ENCODE data around the gene CACNA2D3. TPM values are rescaled to one million over a fixed set of nuclear protein-coding genes. Genes with fewer than 3 reads are reported as not detected.
"Not testable (repeated sequence)": the region's sequence is repeated elsewhere in the genome, so short reads cannot be mapped to it uniquely, and the experiment has no call there.

CACNA2D3 gene
- total RNA-seq, 1 donor from 2014 or later = 2.5 TPM

DNA sequence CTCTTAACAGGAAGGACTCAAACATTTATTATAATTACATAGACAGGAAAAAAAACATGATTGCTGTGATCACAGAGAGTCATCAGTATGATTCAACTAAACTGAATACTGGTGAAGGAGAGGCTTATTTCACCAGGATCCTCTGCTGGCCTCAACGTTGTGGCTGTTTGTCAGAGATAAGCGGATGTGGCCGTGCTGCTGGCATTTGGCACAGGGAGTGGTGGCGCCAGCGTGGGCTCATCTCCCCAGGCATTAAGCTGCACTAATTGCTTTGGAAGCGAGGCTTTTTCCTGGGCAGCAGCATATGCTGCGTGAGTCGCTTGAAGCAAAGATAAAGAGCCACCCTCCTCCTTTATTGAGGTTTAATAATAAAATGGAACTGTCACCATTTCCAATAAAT, 498.8 kb downstream of the CACNA2D3 start:
- Mint-ChIP-seq H3K4me3 (no peak overlapping the region), H3K27ac (no peak overlapping the region), H3K36me3 (no peaks in the 10 kb centered on the region), H3K4me1 (ENCODE audit: unreplicated experiment) (peaks cover 21% of the 10 kb centered on the region), H3K9me3 (peaks cover 4% of the 10 kb centered on the region), H3K27me3 (peaks cover 37% of the 10 kb centered on the region)
- no peak for DNase-seq (ENCODE audit: extremely low spot score, unreplicated experiment)
- TF ChIP-seq, protein P1, sequence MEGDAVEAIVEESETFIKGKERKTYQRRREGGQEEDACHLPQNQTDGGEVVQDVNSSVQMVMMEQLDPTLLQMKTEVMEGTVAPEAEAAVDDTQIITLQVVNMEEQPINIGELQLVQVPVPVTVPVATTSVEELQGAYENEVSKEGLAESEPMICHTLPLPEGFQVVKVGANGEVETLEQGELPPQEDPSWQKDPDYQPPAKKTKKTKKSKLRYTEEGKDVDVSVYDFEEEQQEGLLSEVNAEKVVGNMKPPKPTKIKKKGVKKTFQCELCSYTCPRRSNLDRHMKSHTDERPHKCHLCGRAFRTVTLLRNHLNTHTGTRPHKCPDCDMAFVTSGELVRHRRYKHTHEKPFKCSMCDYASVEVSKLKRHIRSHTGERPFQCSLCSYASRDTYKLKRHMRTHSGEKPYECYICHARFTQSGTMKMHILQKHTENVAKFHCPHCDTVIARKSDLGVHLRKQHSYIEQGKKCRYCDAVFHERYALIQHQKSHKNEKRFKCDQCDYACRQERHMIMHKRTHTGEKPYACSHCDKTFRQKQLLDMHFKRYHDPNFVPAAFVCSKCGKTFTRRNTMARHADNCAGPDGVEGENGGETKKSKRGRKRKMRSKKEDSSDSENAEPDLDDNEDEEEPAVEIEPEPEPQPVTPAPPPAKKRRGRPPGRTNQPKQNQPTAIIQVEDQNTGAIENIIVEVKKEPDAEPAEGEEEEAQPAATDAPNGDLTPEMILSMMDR (conservative IDR thresholded peaks at IDR 0.05) = no peak

DNA sequence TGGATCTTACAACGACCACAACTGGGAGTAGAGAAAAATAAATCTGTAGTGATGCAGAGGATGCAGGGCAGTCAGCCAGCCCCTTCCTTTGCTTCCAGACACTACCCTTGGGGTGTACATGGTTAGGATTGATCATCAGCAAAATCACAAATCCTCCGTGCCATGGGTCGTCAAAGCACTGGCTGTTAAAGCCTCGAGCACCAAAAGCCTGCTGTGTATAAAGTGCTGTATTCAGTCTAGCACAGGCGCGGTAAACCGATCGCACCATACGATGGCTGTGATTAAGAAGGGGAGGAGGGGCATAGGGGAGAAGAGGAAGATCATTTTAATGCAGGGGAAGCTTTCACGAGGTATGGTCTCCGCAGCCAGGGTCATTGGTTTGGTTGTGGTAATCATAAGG, 500.3 kb downstream of the CACNA2D3 start:
- peaks cover 11% of the 10 kb centered on the region for H3K9me3 Mint-ChIP-seq
- H3K36me3 Mint-ChIP-seq = no peaks in the 10 kb centered on the region
- TF ChIP-seq, protein P1 (conservative IDR thresholded peaks at IDR 0.05) = no peak
- no peak for DNase-seq (ENCODE audit: extremely low spot score, unreplicated experiment)
- no peak overlapping the region for H3K4me3 Mint-ChIP-seq
- H3K27me3 Mint-ChIP-seq = peaks cover 38% of the 10 kb centered on the region
- no peak overlapping the region for H3K27ac Mint-ChIP-seq
- H3K4me1 Mint-ChIP-seq (ENCODE audit: unreplicated experiment) = peaks cover 21% of the 10 kb centered on the region

DNA sequence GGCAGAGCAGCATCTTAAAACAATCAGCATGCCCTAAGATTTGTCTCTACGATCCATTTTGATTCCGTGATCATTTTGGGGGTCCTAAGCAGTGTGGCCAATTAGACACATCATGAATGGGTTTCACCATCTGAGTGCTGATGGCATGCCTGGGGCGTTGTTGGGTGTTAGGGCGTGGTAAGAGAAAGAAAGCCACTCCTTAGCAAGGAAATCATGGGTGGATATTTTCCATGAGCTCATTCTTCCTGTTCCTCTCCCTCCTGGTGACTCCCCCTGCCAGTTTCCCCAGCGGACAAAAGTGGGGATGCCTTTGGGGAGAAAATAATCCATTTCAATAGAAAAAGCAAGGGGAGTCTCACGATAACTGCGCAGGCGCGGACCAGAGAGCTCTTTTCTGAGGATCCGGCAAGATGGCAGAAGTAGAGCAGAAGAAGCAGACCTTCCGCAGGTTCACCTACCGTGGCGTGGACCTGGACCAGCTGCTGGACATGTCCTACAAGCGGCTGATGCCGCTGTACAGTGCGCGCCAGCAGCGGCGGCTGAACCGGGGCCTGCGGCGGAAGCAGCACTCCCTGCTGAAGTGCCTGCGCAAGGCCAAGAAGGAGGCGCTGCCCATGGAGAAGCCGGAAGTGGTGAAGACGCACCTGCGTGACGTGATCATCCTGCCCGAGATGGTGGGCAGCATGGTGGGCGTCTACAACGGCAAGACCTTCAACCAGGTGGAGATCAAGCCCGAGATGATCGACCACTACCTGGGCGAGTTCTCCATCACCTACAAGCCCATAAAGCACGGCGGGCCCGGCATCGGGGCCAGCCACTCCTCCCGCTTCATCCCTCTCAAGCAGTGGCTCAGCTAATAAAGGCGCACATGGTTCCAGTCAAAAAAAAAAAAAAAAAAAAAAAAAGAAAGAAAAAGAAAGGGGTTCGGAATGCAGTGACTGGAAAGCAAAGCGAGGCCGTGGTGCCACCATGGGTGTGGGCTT, 503.7 kb downstream of the CACNA2D3 start:
- H3K27me3 Mint-ChIP-seq = peaks cover 44% of the 10 kb centered on the region

DNA sequence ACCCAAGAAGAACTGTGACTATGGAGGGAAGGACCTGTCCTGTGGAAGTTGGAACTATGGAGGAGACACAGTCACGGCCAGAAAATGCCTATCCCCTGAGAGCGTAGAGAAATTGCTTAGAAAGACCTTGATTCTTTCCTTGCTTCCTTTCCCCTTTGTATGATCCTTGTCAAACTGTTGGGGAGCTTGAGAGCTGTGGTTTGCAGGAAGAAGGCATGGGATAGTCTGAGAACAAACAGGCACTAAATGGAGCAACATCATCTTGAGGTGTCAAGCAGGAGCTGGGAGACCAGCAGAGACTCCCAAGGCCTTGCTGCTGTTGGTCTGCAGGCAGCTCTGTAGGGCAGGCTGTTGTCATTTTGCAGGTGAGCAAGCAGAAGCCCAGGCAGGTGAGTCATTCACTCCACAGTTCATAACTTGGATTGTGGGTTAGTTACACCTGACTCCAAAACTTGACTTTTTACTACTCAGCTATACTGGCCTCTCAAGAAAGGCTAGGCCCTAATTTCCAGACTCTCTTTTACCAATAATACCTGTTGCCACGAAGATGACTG, 506.6 kb downstream of the CACNA2D3 start:
- Mint-ChIP-seq H3K27me3 (peaks cover 35% of the 10 kb centered on the region), H3K9me3 (peaks cover 15% of the 10 kb centered on the region), H3K4me3 (no peak overlapping the region), H3K4me1 (ENCODE audit: unreplicated experiment) (no peaks in the 10 kb centered on the region), H3K27ac (no peak overlapping the region), H3K36me3 (no peaks in the 10 kb centered on the region)
- DNase-seq (ENCODE audit: extremely low spot score, unreplicated experiment) = no peak
- TF ChIP-seq, protein P1 (conservative IDR thresholded peaks at IDR 0.05) = no peak

More for the DNA sequence above, 503.7 kb downstream of the CACNA2D3 start:
- TF ChIP-seq, protein P1 (conservative IDR thresholded peaks at IDR 0.05) = no peak
- Mint-ChIP-seq H3K36me3 (no peaks in the 10 kb centered on the region), H3K4me1 (ENCODE audit: unreplicated experiment) (peaks cover 7% of the 10 kb centered on the region), H3K9me3 (peaks cover 19% of the 10 kb centered on the region), H3K27ac (no peak overlapping the region), H3K4me3 (no peak overlapping the region)
- DNase-seq (ENCODE audit: extremely low spot score, unreplicated experiment) = no peak

DNA sequence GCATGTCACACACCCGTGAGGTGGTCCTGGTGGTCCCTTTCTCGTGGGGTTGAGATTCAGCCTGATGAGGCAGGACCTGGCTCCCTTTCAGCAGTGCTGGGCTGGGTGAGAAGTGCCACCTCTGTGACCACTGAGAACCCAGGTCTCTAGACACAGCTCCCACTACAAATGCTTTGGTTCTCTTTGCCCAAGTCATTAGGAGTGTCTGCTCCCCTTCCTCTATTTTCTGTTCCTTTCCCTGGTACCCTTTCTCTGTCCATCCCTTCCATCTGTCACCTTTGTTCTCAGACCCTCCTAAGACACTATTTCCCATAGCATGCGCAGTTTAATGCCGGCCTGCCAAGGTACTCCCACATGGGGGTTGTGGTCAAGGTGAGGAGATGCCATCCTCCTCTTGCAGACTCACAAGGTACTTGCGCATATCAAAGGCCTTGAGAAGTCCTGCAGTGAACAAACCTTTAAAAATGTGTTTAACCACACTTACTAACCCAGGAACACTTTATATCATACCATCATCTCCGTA, 507.8 kb downstream of the CACNA2D3 start:
- Mint-ChIP-seq H3K4me1 (ENCODE audit: unreplicated experiment) (no peaks in the 10 kb centered on the region), H3K9me3 (peaks cover 15% of the 10 kb centered on the region), H3K36me3 (no peaks in the 10 kb centered on the region), H3K27ac (no peak overlapping the region), H3K27me3 (peaks cover 39% of the 10 kb centered on the region), H3K4me3 (no peak overlapping the region)
- TF ChIP-seq, protein P1 (conservative IDR thresholded peaks at IDR 0.05) = no peak
- DNase-seq (ENCODE audit: extremely low spot score, unreplicated experiment) = no peak

DNA sequence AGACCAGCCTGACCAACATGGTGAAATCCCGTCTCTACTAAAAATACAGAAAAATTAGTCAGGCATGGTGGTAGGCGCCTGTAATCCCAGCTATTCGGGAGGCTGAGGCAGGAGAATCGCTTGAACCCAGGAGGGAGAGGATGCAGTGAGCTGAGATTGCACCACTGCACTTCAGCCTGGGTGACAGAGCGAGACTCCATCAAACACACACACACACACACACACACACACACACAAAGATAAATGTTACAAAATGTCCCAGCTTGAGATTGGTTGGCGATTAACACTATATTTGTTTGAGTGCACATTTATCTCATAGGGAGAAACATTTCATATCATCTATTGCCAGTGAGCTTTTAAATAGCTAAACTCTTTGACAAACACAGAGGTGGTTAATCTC, 508.6 kb downstream of the CACNA2D3 start:
- Mint-ChIP-seq H3K27me3 (peaks cover 39% of the 10 kb centered on the region), H3K9me3 (peaks cover 15% of the 10 kb centered on the region)
- H3K27ac Mint-ChIP-seq; H3K4me1 Mint-ChIP-seq (ENCODE audit: unreplicated experiment); DNase-seq (ENCODE audit: extremely low spot score, unreplicated experiment); H3K36me3 Mint-ChIP-seq; H3K4me3 Mint-ChIP-seq: not testable (repeated sequence)
